H54 (cell line): ENCODE measurements around the gene PARK7.

Source experiments
- DNase-seq: peaks from one replicate; pipeline ENCODE4 v3.0.0; 2011; ENCODE audit warnings: low spot score, mixed read lengths; ENCODE audit not compliant: insufficient read length
- FAIRE-seq: peaks from 3 replicates; lab custom pipeline; 2011; peaks lifted over from hg19 to GRCh38; lab: Jason Lieb, UNC
- POLR2A ChIP-seq: IDR thresholded peaks from 2 replicates; pipeline ENCODE4 v1.6.1; 2011; ENCODE audit warnings: low read depth, mild to moderate bottlenecking, low read length

The PARK7 gene

GRCh38 chr1:8002921-8003320, 41.4 kb downstream of the PARK7 start:
- FAIRE-seq (no peak), DNase-seq (no peak)
- TF ChIP-seq POLR2A, result no peak

GRCh38 chr1:8003438-8004112, 42.1 kb downstream of the PARK7 start:
- DNase-seq, result no peak
- TF ChIP-seq POLR2A, result no peak
- FAIRE-seq, result no peak

GRCh38 chr1:8004113-8004802, 42.7 kb downstream of the PARK7 start:
- no peak for TF ChIP-seq POLR2A
- DNase-seq, result no peak
- no peak for FAIRE-seq

GRCh38 chr1:8004803-8005573, 43.5 kb downstream of the PARK7 start:
- peak; percentile 72 for FAIRE-seq
- no peak for TF ChIP-seq POLR2A
- no peak for DNase-seq

- DNase-seq, result no peak
- no peak for FAIRE-seq
- no peak for TF ChIP-seq POLR2A
Observed at GRCh38 chr1:8006037-8006963, 44.8 kb downstream of the PARK7 start.

GRCh38 chr1:8009043-8010002, 47.8 kb downstream of the PARK7 start:
- FAIRE-seq (no peak), DNase-seq (no peak)
- no peak for TF ChIP-seq POLR2A

DNA sequence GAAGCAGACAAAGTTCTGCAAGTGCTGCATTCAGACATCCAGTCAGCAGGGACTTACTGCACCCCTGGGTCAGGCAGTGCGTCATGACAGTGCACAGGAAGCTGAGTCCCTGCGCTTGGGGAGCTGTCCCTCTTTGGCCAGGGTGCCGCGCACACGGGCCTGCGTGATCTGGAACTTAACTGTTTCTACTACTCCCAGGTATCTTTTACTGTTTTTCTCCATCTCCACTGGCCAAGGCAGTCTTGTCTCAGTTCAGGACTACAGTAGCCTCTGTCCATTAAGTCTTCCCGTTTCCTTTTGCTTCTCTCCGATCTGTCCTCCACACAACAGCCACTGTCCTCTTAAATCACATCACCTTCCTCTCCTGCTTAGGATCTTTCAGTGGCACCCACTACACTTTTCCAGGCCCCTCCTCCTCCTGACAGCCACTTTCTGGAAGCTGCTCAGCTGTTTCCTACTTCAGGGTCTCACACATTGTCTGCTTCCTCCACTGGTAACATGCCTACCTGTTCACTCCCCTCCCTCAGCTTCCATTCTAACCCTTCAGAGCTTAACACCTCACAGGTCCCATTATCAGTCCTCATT, 48.7 kb downstream of the PARK7 start:
- DNase-seq (no peak), FAIRE-seq (no peak)
- no peak for TF ChIP-seq POLR2A

DNA sequence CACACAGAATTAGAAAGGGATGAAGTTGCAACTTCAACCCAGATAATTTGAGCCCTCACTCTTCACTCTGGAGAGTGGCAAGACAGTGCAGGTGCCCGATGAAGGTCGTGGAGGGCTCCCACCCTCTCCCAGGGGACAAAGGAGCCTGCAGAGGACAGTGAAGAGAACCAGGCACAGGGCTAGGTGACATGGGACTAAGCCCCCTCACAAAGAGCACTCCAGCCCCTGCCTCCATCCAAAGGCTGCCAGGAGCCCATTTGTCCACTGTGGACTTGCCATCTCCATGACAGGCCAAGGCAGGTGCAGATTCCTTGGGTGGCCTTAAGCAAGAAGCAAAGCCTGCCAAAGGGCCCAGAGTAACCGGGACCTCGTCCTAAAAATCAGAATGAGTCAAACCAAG, 49.5 kb downstream of the PARK7 start:
- FAIRE-seq (no peak), DNase-seq (no peak)
- TF ChIP-seq POLR2A, result no peak

DNA sequence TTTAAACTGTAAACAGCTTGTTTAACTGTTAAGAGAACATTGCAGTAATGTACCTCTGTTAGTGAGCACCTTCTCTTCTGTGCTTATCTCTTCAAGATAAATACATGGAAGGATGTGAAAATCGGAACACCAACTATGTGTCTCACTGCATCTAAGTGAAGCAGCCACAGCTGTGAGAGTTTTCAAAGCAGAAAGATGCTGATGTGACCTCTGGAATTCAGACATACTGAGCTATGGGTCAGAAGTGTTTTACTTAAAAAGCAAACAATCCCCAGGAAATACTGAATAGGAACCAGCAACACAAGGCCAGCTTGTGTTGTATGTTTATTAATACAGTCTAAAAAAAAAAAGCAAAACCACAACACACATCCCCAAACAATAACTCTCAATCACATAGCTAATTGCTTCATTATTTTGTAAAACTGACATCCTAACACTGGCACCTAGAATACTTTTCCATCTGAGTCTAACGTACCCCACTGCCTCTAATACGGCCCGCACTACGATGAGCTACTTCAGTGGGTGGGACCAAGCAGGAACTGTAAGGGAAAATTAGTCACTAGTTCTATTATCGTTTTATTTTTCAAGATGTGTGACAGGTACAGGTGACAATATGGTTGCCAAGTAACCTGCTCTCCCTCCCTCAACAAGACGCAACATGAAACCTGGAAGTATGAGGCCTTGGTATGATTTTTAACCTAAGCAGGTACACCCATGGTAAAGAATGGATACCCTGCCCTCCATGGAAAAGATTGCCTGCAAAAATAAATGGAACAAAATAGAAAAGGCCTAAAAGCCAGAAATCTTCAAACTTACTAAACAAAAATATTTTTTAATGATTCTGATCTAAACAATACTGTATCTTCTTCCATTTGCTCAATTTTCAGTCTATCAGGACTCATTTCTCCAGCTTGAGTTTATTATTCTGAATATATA, 50.7 kb downstream of the PARK7 start:
- FAIRE-seq (no peak), DNase-seq (no peak)
- no peak for TF ChIP-seq POLR2A

GRCh38 chr1:8012955-8013354, 51.4 kb downstream of the PARK7 start:
- DNase-seq (no peak), FAIRE-seq (no peak)
- no peak for TF ChIP-seq POLR2A

DNA sequence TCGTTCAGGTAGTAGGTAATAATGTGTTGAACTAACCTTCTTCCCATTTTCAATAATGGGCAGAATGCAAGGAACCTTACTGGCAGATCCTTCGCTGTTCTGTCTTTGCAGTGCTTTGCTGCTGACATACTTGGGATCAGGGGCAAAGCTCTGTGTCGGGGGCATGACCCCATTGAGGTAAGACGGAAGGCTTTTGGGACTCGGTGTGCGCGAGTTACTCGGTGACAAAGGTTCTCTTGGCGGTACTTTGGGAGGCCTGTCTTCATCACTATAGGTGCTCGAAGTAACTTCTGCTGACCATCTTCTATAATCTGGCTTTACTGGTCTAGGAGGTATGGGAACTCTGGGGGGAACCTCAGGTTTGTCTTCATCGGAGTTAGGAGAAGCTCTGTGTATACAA, 51.9 kb downstream of the PARK7 start:
- no peak for FAIRE-seq
- no peak for DNase-seq

More for the DNA sequence above, 51.9 kb downstream of the PARK7 start:
- no peak for TF ChIP-seq POLR2A
